H9 (cell line): ENCODE data around the gene RBSN. TPM values are rescaled to one million over a fixed set of nuclear protein-coding genes. Genes with fewer than 3 reads are reported as not detected.

Source experiments
- DNase-seq: peaks from one replicate; pipeline ENCODE4 v3.0.0-alpha.2; 2017
- H2AFZ ChIP-seq: one replicate; pipeline ENCODE4 v1.6.1; 2013; ENCODE audit warnings: mild to moderate bottlenecking, low read length, control low read depth, moderate library complexity
- H2AK5ac ChIP-seq: 2 replicates; pipeline ENCODE4 v1.6.1; 2013; ENCODE audit warnings: low read length, control low read depth, mixed read lengths; ENCODE audit not compliant: insufficient read length
- H2BK120ac ChIP-seq: one replicate; pipeline ENCODE4 v1.6.1; 2013; ENCODE audit warnings: low read depth, mild to moderate bottlenecking, low read length, control low read depth, inconsistent platforms; ENCODE audit not compliant: poor library complexity, severe bottlenecking
- H2BK12ac ChIP-seq: 2 replicates; pipeline ENCODE4 v1.6.1; 2013; ENCODE audit warnings: low read length, control low read depth, mixed read lengths, low read depth; ENCODE audit not compliant: insufficient read length
- H2BK15ac ChIP-seq: 2 replicates; pipeline ENCODE4 v1.6.1; 2013; ENCODE audit warnings: low read depth, low read length, control low read depth
- H2BK20ac ChIP-seq: one replicate; pipeline ENCODE4 v1.6.1; 2013; ENCODE audit warnings: low read depth, mild to moderate bottlenecking, low read length, control low read depth, inconsistent platforms; ENCODE audit not compliant: poor library complexity, severe bottlenecking
- H2BK5ac ChIP-seq: 2 replicates; pipeline ENCODE4 v1.6.1; 2013; ENCODE audit warnings: low read length, control low read depth, mixed read lengths; ENCODE audit not compliant: insufficient read length
- H3K14ac ChIP-seq: 2 replicates; pipeline ENCODE4 v1.6.1; 2013; ENCODE audit warnings: low read length, control low read depth; ENCODE audit not compliant: insufficient read depth
- H3K18ac ChIP-seq: 2 replicates; pipeline ENCODE4 v1.6.1; 2013; ENCODE audit warnings: low read depth, mild to moderate bottlenecking, mixed read lengths, low read length, control low read depth; ENCODE audit not compliant: insufficient read length
- H3K23ac ChIP-seq: 2 replicates; pipeline ENCODE4 v1.6.1; 2013; ENCODE audit warnings: low read length, control low read depth, mixed read lengths, low read depth; ENCODE audit not compliant: insufficient read length
- H3K23me2 ChIP-seq: 2 replicates; pipeline ENCODE4 v1.6.1; 2013; ENCODE audit warnings: low read depth, mild to moderate bottlenecking, mixed read lengths, low read length, control low read depth; ENCODE audit not compliant: insufficient read length, poor library complexity, severe bottlenecking
- H3K27ac ChIP-seq: 2 replicates; pipeline ENCODE4 v1.5.1; 2013; ENCODE audit warnings: low read length, control low read depth, mixed read lengths, low read depth; ENCODE audit not compliant: insufficient read length
- H3K27me3 ChIP-seq: 2 replicates; pipeline ENCODE4 v1.6.1; 2013; ENCODE audit warnings: low read length, control low read depth, inconsistent platforms; ENCODE audit not compliant: insufficient read depth
- H3K4ac ChIP-seq: 2 replicates; pipeline ENCODE4 v1.6.1; 2013; ENCODE audit warnings: low read depth, mild to moderate bottlenecking, control low read depth, inconsistent platforms, low read length, moderate library complexity
- H3K4me1 ChIP-seq: 2 replicates; pipeline ENCODE4 v1.6.1; 2013; ENCODE audit warnings: low read length, control low read depth, inconsistent platforms; ENCODE audit not compliant: insufficient read depth
- H3K4me2 ChIP-seq: 2 replicates; pipeline ENCODE4 v1.6.1; 2013; ENCODE audit warnings: low read length, control low read depth, mixed read lengths; ENCODE audit not compliant: insufficient read length, insufficient read depth
- H3K56ac ChIP-seq: 2 replicates; pipeline ENCODE4 v1.6.1; 2013; ENCODE audit warnings: low read depth, mild to moderate bottlenecking, mixed read lengths, low read length, control low read depth; ENCODE audit not compliant: insufficient read length
- H3K79me1 ChIP-seq: 2 replicates; pipeline ENCODE4 v1.6.1; 2013; ENCODE audit warnings: low read depth, mild to moderate bottlenecking, moderate library complexity, low read length, control low read depth, inconsistent platforms; ENCODE audit not compliant: insufficient read depth, poor library complexity, severe bottlenecking
- H3K79me2 ChIP-seq: 2 replicates; pipeline ENCODE4 v1.6.1; 2013; ENCODE audit warnings: low read length, control low read depth, inconsistent platforms; ENCODE audit not compliant: insufficient read depth
- H3K9ac ChIP-seq: 2 replicates; pipeline ENCODE4 v1.6.1; 2013; ENCODE audit warnings: low read length, control low read depth, mixed read lengths; ENCODE audit not compliant: insufficient read length; ENCODE audit errors: extremely low read depth
- H3K9me3 ChIP-seq: one replicate; pipeline ENCODE4 v1.6.1; 2013; ENCODE audit warnings: low read depth, low read length, inconsistent platforms; ENCODE audit not compliant: control insufficient read depth
- H3T11ph ChIP-seq: one replicate; pipeline ENCODE4 v1.6.1; 2013; ENCODE audit warnings: mild to moderate bottlenecking, low read length, control low read depth, inconsistent platforms
- H4K20me1 ChIP-seq: one replicate; pipeline ENCODE4 v1.6.1; 2013; ENCODE audit not compliant: control insufficient read depth, insufficient read length, insufficient read depth
- H4K5ac ChIP-seq: 2 replicates; pipeline ENCODE4 v1.6.1; 2013; ENCODE audit warnings: low read depth, mild to moderate bottlenecking, mixed read lengths, low read length, control low read depth; ENCODE audit not compliant: insufficient read length
- H4K8ac ChIP-seq: replicated peaks from 2 replicates; pipeline ENCODE4 v1.6.1; 2013; ENCODE audit warnings: low read length, control low read depth, mixed read lengths, low read depth; ENCODE audit not compliant: insufficient read length
- H4K91ac ChIP-seq: 2 replicates; pipeline ENCODE4 v1.6.1; 2013; ENCODE audit warnings: low read depth, mild to moderate bottlenecking, moderate library complexity, mixed read lengths, low read length, control low read depth; ENCODE audit not compliant: insufficient read length
- H3K27ac Mint-ChIP-seq, 3 experiments: 2 replicates in 2 of 3; 3 replicates in 1 of 3; pipeline ENCODE4 v1.8.0; 2020 to 2021; ENCODE audit warnings: mixed read lengths in 3 of 3, mild to moderate bottlenecking in 1 of 3, moderate library complexity in 1 of 3
- H3K27me3 Mint-ChIP-seq: 2 replicates; pipeline ENCODE4 v1.8.0; 2021; ENCODE audit warnings: low read depth, mild to moderate bottlenecking, moderate library complexity, mixed read lengths
- H3K36me3 Mint-ChIP-seq, 3 experiments: 2 replicates in 2 of 3; 3 replicates in 1 of 3; pipeline ENCODE4 v1.8.0; 2020 to 2021; ENCODE audit warnings: low read depth in 3 of 3, mixed read lengths in 3 of 3; ENCODE audit not compliant: insufficient read depth in 1 of 3
- H3K4me1 Mint-ChIP-seq, 2 experiments: 2 replicates each; pipeline ENCODE4 v1.8.0; 2020; ENCODE audit warnings: mixed read lengths in 2 of 2
- H3K4me3 Mint-ChIP-seq, 2 experiments: 2 replicates in 1 of 2; 3 replicates in 1 of 2; pipeline ENCODE4 v1.8.0; 2020 to 2021; ENCODE audit warnings: mild to moderate bottlenecking in 2 of 2, mixed read lengths in 2 of 2, moderate library complexity in 1 of 2
- H3K9me3 Mint-ChIP-seq, 2 experiments: 2 replicates in 1 of 2; 3 replicates in 1 of 2; pipeline ENCODE4 v1.8.0; 2020; ENCODE audit warnings: mild to moderate bottlenecking in 2 of 2, mixed read lengths in 2 of 2, moderate library complexity in 1 of 2
- WGBS: extraction: QIAGEN DNeasy Blood & Tissue Kit; methylation state at CpG from one replicate; pipeline ENCODE4 v1.1.7; 2013; ENCODE audit warnings: missing lambda C conversion rate, low lambda C conversion rate, mixed read lengths; ENCODE audit not compliant: insufficient read length; ENCODE audit errors: extremely low coverage; 5-methylcytosine and 5-hydroxymethylcytosine counted together
- total RNA-seq: library from RNA; stranded (reverse); gene quantifications from 2 replicates; pipeline ENCODE4 v1.2.1, GENCODE V29; 2021
- TF ChIP-seq, protein P1 (sequence below): fragments of 200-600 bp; sonication (generic); conservative IDR thresholded peaks from 3 replicates; pipeline ENCODE4 v1.8.0; 2021; ENCODE audit warnings: antibody characterized with exemption, mild to moderate bottlenecking

The RBSN gene
- total RNA-seq, 1 experiment from 2014 or later = 16.0 TPM

- TF ChIP-seq, protein P1, sequence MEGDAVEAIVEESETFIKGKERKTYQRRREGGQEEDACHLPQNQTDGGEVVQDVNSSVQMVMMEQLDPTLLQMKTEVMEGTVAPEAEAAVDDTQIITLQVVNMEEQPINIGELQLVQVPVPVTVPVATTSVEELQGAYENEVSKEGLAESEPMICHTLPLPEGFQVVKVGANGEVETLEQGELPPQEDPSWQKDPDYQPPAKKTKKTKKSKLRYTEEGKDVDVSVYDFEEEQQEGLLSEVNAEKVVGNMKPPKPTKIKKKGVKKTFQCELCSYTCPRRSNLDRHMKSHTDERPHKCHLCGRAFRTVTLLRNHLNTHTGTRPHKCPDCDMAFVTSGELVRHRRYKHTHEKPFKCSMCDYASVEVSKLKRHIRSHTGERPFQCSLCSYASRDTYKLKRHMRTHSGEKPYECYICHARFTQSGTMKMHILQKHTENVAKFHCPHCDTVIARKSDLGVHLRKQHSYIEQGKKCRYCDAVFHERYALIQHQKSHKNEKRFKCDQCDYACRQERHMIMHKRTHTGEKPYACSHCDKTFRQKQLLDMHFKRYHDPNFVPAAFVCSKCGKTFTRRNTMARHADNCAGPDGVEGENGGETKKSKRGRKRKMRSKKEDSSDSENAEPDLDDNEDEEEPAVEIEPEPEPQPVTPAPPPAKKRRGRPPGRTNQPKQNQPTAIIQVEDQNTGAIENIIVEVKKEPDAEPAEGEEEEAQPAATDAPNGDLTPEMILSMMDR = no peak
- H2BK20ac ChIP-seq = no peak overlapping the region
- no peaks in the 10 kb centered on the region for H3K9me3 Mint-ChIP-seq
- no peak overlapping the region for H3K4me2 ChIP-seq
- H2AFZ ChIP-seq = no peak overlapping the region
- H3K27me3 Mint-ChIP-seq = no peaks in the 10 kb centered on the region
- no peak overlapping the region for H2BK5ac ChIP-seq
- no peak overlapping the region for H2BK15ac ChIP-seq
- no peak overlapping the region for H3K18ac ChIP-seq
- no peak overlapping the region for H2BK12ac ChIP-seq
- H3K14ac ChIP-seq = no peak overlapping the region
- H3K79me2 ChIP-seq = no peaks in the 10 kb centered on the region
- H3K23me2 ChIP-seq = no peaks in the 10 kb centered on the region
- no peak overlapping the region for H3K23ac ChIP-seq
- H4K5ac ChIP-seq = no peak overlapping the region
- H3K4me1 ChIP-seq = no peaks in the 10 kb centered on the region
- H2AK5ac ChIP-seq = no peak overlapping the region
- H3K4me1 Mint-ChIP-seq = no peaks in the 10 kb centered on the region
- H2BK120ac ChIP-seq = no peak overlapping the region
- no peak overlapping the region for H3K56ac ChIP-seq
- no peak overlapping the region for H3K4me3 Mint-ChIP-seq
- no CpG with 5 or more reads among the region's 2 CpGs for WGBS
- no peak overlapping the region for H3K27ac ChIP-seq
- H3T11ph ChIP-seq = no peak overlapping the region
- no peaks in the 10 kb centered on the region for H3K9me3 ChIP-seq
- no peak for DNase-seq
- H3K79me1 ChIP-seq = no peaks in the 10 kb centered on the region
- no peak overlapping the region for H4K91ac ChIP-seq
- H3K4ac ChIP-seq = no peak overlapping the region
- H3K27ac Mint-ChIP-seq = no peak overlapping the region
- peaks cover 15 to 53% (median 38%) of the 10 kb centered on the region in 3 experiments; a peak in 6 of 7 replicates for H3K36me3 Mint-ChIP-seq
- H3K27me3 ChIP-seq = no peaks in the 10 kb centered on the region
- H3K9ac ChIP-seq = no peak overlapping the region
- no peaks in the 10 kb centered on the region for H4K20me1 ChIP-seq
- no peak overlapping the region for H4K8ac ChIP-seq
Observed at GRCh38 chr3:15086699-15087098, 12.2 kb downstream of the RBSN start.
